Measurements from ENCODE around the gene ADGRG4.

ADGRG4 gene

DNA sequence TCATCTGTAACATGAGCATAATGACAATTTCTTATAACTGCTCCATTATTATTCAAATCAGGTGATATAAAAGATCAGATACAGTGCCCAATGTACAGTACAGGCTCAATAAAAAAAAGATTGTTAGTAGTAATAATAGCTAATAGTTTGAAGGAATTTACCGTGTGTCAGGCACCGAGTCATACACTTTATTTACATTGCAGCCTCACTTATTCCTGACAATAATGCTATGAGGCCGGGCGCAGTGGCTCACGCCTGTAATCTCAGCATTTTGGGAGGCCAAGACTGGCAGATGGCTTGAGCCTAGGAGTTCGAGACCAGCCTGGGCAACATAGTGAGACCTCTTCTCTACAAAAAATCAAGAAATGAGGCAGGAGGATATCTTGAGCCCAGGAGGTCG, 39.4 kb upstream of the ADGRG4 start:
- DNase-seq (ENCODE audit: low read depth): no peak
- in situ Hi-C loops (cut with HindIII; ENCODE audit: low sequenced_read_pairs): no loop called here
- TF ChIP-seq, protein P1, sequence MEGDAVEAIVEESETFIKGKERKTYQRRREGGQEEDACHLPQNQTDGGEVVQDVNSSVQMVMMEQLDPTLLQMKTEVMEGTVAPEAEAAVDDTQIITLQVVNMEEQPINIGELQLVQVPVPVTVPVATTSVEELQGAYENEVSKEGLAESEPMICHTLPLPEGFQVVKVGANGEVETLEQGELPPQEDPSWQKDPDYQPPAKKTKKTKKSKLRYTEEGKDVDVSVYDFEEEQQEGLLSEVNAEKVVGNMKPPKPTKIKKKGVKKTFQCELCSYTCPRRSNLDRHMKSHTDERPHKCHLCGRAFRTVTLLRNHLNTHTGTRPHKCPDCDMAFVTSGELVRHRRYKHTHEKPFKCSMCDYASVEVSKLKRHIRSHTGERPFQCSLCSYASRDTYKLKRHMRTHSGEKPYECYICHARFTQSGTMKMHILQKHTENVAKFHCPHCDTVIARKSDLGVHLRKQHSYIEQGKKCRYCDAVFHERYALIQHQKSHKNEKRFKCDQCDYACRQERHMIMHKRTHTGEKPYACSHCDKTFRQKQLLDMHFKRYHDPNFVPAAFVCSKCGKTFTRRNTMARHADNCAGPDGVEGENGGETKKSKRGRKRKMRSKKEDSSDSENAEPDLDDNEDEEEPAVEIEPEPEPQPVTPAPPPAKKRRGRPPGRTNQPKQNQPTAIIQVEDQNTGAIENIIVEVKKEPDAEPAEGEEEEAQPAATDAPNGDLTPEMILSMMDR (IDR thresholded peaks at IDR 0.05; ENCODE audit: low read depth, low read length, missing control alignments): no peak
- no peak overlapping the region for H3K4me3 ChIP-seq (ENCODE audit: low read depth, low read length)

DNA sequence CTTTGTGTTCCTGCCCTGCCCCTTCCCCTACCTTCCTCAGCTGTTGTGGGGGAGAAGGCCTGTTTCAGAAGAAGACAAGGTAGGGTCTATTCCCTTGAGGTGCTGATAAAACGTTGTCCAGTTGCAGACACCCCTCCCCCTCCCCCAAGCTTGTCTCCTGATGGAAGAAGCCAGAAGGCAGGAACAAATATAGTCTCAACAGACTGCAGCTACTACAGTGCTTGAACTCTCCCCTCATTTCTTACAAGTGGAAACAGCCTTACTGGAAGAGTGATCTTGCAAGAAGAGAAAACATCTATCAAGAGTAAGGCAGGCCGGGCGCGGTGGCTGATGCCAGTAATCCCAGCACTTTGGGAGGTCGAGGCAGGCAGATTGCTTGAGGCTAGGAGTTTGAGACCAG, 38.5 kb upstream of the ADGRG4 start:
- TF ChIP-seq, protein P1 (IDR thresholded peaks at IDR 0.05; ENCODE audit: low read depth, low read length, missing control alignments): no peak
- no peak for DNase-seq (ENCODE audit: low read depth)
- H3K4me3 ChIP-seq (ENCODE audit: low read depth, low read length): no peak overlapping the region
- in situ Hi-C loops (cut with HindIII; ENCODE audit: low sequenced_read_pairs): no loop called here

DNA sequence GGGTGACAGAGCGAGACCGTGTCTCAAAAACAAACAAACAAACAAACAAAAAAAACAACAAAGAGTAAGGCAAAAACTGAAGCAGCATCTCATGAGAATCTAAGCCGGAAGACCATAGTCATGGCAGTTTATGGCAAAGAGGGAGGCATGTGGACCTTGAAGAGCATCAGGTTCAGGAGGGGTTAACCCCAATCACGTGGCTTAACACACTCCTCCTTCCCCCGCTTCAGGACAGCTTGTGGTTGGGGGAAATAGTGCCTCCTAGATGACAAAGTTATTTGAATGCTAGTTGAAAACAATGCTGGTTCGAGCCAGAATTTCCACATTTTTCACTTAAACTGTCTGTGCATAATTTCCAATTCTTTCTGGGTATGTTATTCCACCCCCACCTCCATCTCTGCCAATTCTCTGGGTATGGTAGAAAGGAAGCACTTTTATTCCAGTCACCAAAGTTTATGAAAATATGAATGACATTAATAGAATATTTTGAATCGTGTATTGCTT, 37.9 kb upstream of the ADGRG4 start:
- in situ Hi-C loops (cut with HindIII; ENCODE audit: low sequenced_read_pairs): no loop called here
- H3K4me3 ChIP-seq (ENCODE audit: low read depth, low read length): no peak overlapping the region
- no peak for DNase-seq (ENCODE audit: low read depth)
- TF ChIP-seq, protein P1 (IDR thresholded peaks at IDR 0.05; ENCODE audit: low read depth, low read length, missing control alignments): no peak

GRCh38 chrX:136266828-136267227, 33.9 kb upstream of the ADGRG4 start:
- TF ChIP-seq, protein P1 (IDR thresholded peaks at IDR 0.05; ENCODE audit: low read depth, low read length, missing control alignments): no peak
- in situ Hi-C loops (cut with HindIII; ENCODE audit: low sequenced_read_pairs): no loop called here
- DNase-seq (ENCODE audit: low read depth): no peak
- no peak overlapping the region for H3K4me3 ChIP-seq (ENCODE audit: low read depth, low read length)

GRCh38 chrX:136268051-136269048, 32.4 kb upstream of the ADGRG4 start:
- peak; percentile 15 for DNase-seq (ENCODE audit: low read depth)
- no peak overlapping the region for H3K4me3 ChIP-seq (ENCODE audit: low read depth, low read length)
- TF ChIP-seq, protein P1 (IDR thresholded peaks at IDR 0.05; ENCODE audit: low read depth, low read length, missing control alignments): peak; percentile 82
- in situ Hi-C loops (cut with HindIII; ENCODE audit: low sequenced_read_pairs): no loop called here

DNA sequence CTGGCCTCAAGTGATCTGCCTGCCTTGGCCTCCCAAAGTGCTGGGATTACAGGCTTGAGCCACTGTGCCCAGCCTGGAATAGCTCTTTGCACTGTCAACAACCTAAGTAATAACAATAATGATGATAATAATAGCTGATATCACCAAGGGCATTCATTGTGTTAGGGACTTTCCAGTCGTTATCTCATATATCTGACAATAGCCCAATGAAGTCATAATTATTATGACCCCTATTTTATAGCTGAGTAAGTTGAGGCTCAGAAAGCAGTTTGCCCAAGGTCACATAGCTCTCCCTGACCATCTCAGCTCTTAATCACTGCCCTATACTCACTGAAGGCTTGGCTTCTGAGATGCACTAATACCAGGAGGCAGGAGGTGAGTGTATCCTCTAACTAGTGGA, 30.8 kb upstream of the ADGRG4 start:
- in situ Hi-C loops (cut with HindIII; ENCODE audit: low sequenced_read_pairs): no loop called here
- DNase-seq (ENCODE audit: low read depth): no peak
- TF ChIP-seq, protein P1 (IDR thresholded peaks at IDR 0.05; ENCODE audit: low read depth, low read length, missing control alignments): no peak

More for the DNA sequence above, 30.8 kb upstream of the ADGRG4 start:
- no peak overlapping the region for H3K4me3 ChIP-seq (ENCODE audit: low read depth, low read length)
